HCT116 (cell line): Measurements from ENCODE around the gene GNAI2. TPM values are rescaled to one million over a fixed set of nuclear protein-coding genes. Genes with fewer than 3 reads are reported as not detected.

Experiments
- ATAC-seq: fragments of 200-7000 bp; cut with Tn5 transposase; 2 replicates; pipeline ENCODE4 v1.9.1; 2020; ENCODE audit warnings: mild to moderate bottlenecking, moderate library complexity
- BruUV-seq: library from RNA; stranded (reverse); fragments of 400-500 nt; replicated peaks from 2 replicates; lab custom pipeline; 2021; lab: Mats Ljungman, UMichigan
- CTCF ChIA-PET: fragments of 300-600 bp; sonication (Branson Sonifier 250); formaldehyde crosslinking; loops from one replicate; lab custom pipeline; 2021; ENCODE audit warnings: antibody characterized with exemption; lab: Charles Lee
- POLR2A ChIA-PET: fragments of 300-600, 350-600 bp; sonication (Branson Sonifier 250); formaldehyde crosslinking; loops from one replicate; lab custom pipeline; 2021; ENCODE audit warnings: antibody characterized with exemption; lab: Charles Lee
- RAD21 ChIA-PET, 2 experiments: fragments of 300-600 bp; sonication (Branson Sonifier 250); formaldehyde crosslinking; loops; one replicate each; lab custom pipeline; 2023; ENCODE audit warnings: low total read pairs in 2 of 2; ENCODE audit not compliant: uncharacterized antibody in 2 of 2, unreplicated experiment in 2 of 2, low non-redundant PET in 1 of 2; lab: Charles Lee
- DNase-seq: peaks from one replicate; pipeline ENCODE4 v3.0.0-alpha.2; 2010; ENCODE audit warnings: low read depth, low spot score
- H2AFZ ChIP-seq: fragments of 200-600 bp; shearing (Covaris generic), sonication (generic); 2 replicates; pipeline ENCODE4 v1.6.1; 2017; ENCODE audit warnings: low read depth, mixed run types, mixed read lengths, antibody characterized with exemption, low read length; ENCODE audit not compliant: poor library complexity, severe bottlenecking
- H3K27ac ChIP-seq: 2 replicates; pipeline ENCODE4 v1.5.1; 2012; ENCODE audit warnings: low read depth, low read length
- H3K27me3 ChIP-seq: fragments of 200-600 bp; sonication (generic); 2 replicates; pipeline ENCODE4 v1.6.1; 2016; ENCODE audit warnings: mixed run types, low read length, mixed read lengths; ENCODE audit not compliant: insufficient read depth
- H3K36me3 ChIP-seq, 2 experiments: fragments of 200-500 bp in 1 of 2; fragments of 200-600 bp in 1 of 2; sonication (Bioruptor generic) in 1 of 2; sonication (generic) in 1 of 2; 2 replicates each; pipeline versions ENCODE4 v1.5.1 to v1.6.1; 2014 to 2016; ENCODE audit warnings: low read length in 2 of 2, inconsistent platforms in 1 of 2, mixed read lengths in 1 of 2, mixed run types in 1 of 2; ENCODE audit not compliant: insufficient read depth in 2 of 2, control insufficient read depth in 1 of 2
- H3K4me1 ChIP-seq, 2 experiments: fragments of 200-600 bp in 1 of 2; sonication (generic) in 1 of 2; 2 replicates each; pipeline versions ENCODE4 v1.5.1 to v1.6.1; 2012 to 2017; ENCODE audit warnings: low read length in 2 of 2, inconsistent platforms in 1 of 2, mild to moderate bottlenecking in 1 of 2, mixed read lengths in 1 of 2, mixed run types in 1 of 2, moderate library complexity in 1 of 2; ENCODE audit not compliant: insufficient read depth in 2 of 2, control insufficient read depth in 1 of 2
- H3K4me2 ChIP-seq: fragments of 200-600 bp; sonication (generic); 2 replicates; pipeline ENCODE4 v1.6.1; 2017; ENCODE audit warnings: mixed run types, low read length, mixed read lengths
- H3K4me3 ChIP-seq, 2 experiments: fragments of 200-600 bp in 1 of 2; sonication (generic) in 1 of 2; replicated peaks in 1 of 2; 2 replicates each; pipeline ENCODE4 v1.5.1; 2011 to 2016; ENCODE audit warnings: low read length in 2 of 2, control low read depth in 1 of 2, low read depth in 1 of 2, mild to moderate bottlenecking in 1 of 2, mixed read lengths in 1 of 2, mixed run types in 1 of 2
- H3K79me2 ChIP-seq: fragments of 200-600 bp; sonication (generic); 2 replicates; pipeline ENCODE4 v1.6.1; 2017; ENCODE audit warnings: mild to moderate bottlenecking, mixed run types, low read length, moderate library complexity, mixed read lengths; ENCODE audit not compliant: insufficient read depth
- H3K9ac ChIP-seq: fragments of 200-600 bp; sonication (generic); 2 replicates; pipeline ENCODE4 v1.6.1; 2016; ENCODE audit warnings: low read length, mixed read lengths
- H3K9me2 ChIP-seq: fragments of 200-600 bp; sonication (generic), shearing (Covaris generic); 2 replicates; pipeline ENCODE4 v1.6.1; 2017; ENCODE audit warnings: mixed run types, mild to moderate bottlenecking, moderate library complexity; ENCODE audit not compliant: insufficient read depth
- H3K9me3 ChIP-seq, 2 experiments: fragments of 200-500 bp in 1 of 2; fragments of 200-600 bp in 1 of 2; sonication (Bioruptor generic) in 1 of 2; sonication (generic) in 1 of 2; 2 replicates each; pipeline ENCODE4 v1.6.1; 2014 to 2017; ENCODE audit warnings: low read length in 2 of 2, mixed read lengths in 2 of 2, inconsistent platforms in 1 of 2, low read depth in 1 of 2, mild to moderate bottlenecking in 1 of 2, mixed run types in 1 of 2, moderate library complexity in 1 of 2; ENCODE audit not compliant: control insufficient read depth in 1 of 2, insufficient read depth in 1 of 2
- H4K20me1 ChIP-seq: fragments of 200-600 bp; sonication (generic), shearing (Covaris generic); 2 replicates; pipeline ENCODE4 v1.6.1; 2017; ENCODE audit warnings: mixed run types, mild to moderate bottlenecking, moderate library complexity; ENCODE audit not compliant: insufficient read depth
- CBX3 ChIP-seq: IDR thresholded peaks from 2 replicates; pipeline ENCODE4 v1.6.1; 2012; ENCODE audit warnings: low read depth
- CTCF ChIP-seq, 3 experiments: fragments of 200-600 bp in 1 of 3; sonication (generic) in 1 of 3; IDR thresholded peaks in 2 of 3; conservative IDR thresholded peaks in 1 of 3; 2 replicates each; pipeline ENCODE4 v1.5.1; 2012 to 2017; ENCODE audit warnings: low read depth in 2 of 3, low read length in 2 of 3, antibody characterized with exemption in 1 of 3, borderline replicate concordance in 1 of 3, control low read depth in 1 of 3, mild to moderate bottlenecking in 1 of 3, mixed read lengths in 1 of 3, mixed run types in 1 of 3, moderate library complexity in 1 of 3; ENCODE audit not compliant: insufficient read depth in 1 of 3
- ELF1 ChIP-seq: IDR thresholded peaks from 2 replicates; pipeline ENCODE4 v1.6.1; 2012; ENCODE audit warnings: low read depth, borderline replicate concordance
- EZH2 ChIP-seq: fragments of 200-600 bp; sonication (generic); IDR thresholded peaks from 2 replicates; pipeline ENCODE4 v1.6.1; 2017; ENCODE audit warnings: antibody characterized with exemption, mixed run types
- FOSL1 ChIP-seq: IDR thresholded peaks from 2 replicates; pipeline ENCODE4 v1.6.1; 2012; ENCODE audit warnings: low read depth
- JUND ChIP-seq: IDR thresholded peaks from 2 replicates; pipeline ENCODE4 v1.6.1; 2012
- POLR2A ChIP-seq: IDR thresholded peaks from 2 replicates; pipeline ENCODE4 v1.7.0; 2011; ENCODE audit warnings: borderline replicate concordance; ENCODE audit not compliant: insufficient read depth, insufficient read length; ENCODE audit errors: extremely low read depth
- POLR2AphosphoS5 ChIP-seq: IDR thresholded peaks from 2 replicates; pipeline ENCODE4 v1.6.1; 2011; ENCODE audit warnings: mild to moderate bottlenecking, low read depth, low read length, moderate library complexity
- RAD21 ChIP-seq: IDR thresholded peaks from 2 replicates; pipeline ENCODE4 v1.6.1; 2012; ENCODE audit warnings: low read depth, mild to moderate bottlenecking
- REST ChIP-seq: IDR thresholded peaks from 2 replicates; pipeline ENCODE4 v1.6.1; 2012; ENCODE audit warnings: low read depth
- SIN3A ChIP-seq: IDR thresholded peaks from 2 replicates; pipeline ENCODE4 v1.6.1; 2012; ENCODE audit warnings: low read depth
- SRF ChIP-seq: IDR thresholded peaks from 2 replicates; pipeline ENCODE4 v1.6.1; 2012; ENCODE audit warnings: low read depth
- intact Hi-C: fragments of 100-400 bp; cut with micrococcal nuclease; formaldehyde crosslinking; loops from 2 replicates; pipeline ENCODE4 v1.10.0; 2022
- total RNA-seq: library from RNA; stranded (reverse); gene quantifications from one replicate; pipeline ENCODE4 v1.2.1, GENCODE V29; 2021; ENCODE audit not compliant: unreplicated experiment

GNAI2 gene
- total RNA-seq, 1 experiment from 2014 or later: 170 TPM

DNA sequence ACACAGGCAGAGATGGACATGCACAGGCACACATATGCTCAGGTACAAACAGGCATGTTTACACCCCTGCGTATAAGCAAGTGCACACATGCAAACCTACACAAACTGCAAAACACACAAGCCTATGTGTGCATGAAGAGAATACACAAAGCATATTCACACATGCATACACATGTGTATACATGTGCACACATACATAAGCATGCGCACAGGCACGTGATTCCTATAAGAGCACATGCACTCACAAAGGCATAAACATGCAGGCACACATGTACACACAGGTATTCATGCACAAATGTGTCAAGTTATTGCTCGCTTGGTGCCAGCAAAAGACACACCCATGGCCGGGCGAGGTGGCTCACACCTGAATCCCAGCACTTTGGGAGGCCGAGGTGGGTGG is 46.0 kb upstream of the GNAI2 start:
- ChIA-PET CTCF (interaction anchor here (1.1 to 3.1 kb wide), 2 partner anchors 37 to 70 kb away, joined by 5 to 13 read pairs; no protein-coding TSS in a partner anchor), POLR2A (no interaction called here), RAD21 (interaction anchor here (0.6 to 0.7 kb wide), 2 partner anchors 66 to 250 kb away, joined by 3 read pairs; partner anchors contain the start of gene RBM6 (in 1 of the 2))
- H4K20me1 ChIP-seq: no peaks in the 10 kb centered on the region
- H3K4me2 ChIP-seq: no peak overlapping the region
- H3K27ac ChIP-seq: no peak overlapping the region
- no peak overlapping the region for H2AFZ ChIP-seq
- DNase-seq (no peak), ATAC-seq (no peak)
- H3K79me2 ChIP-seq: no peaks in the 10 kb centered on the region
- H3K9me2 ChIP-seq: no peaks in the 10 kb centered on the region
- intact Hi-C loops: loop anchor here (1.0 kb wide), 2 partner anchors 69 to 487 kb away; no protein-coding TSS in a partner anchor
- TF ChIP-seq CBX3: no peak
- no peak overlapping the region for H3K4me3 ChIP-seq
- H3K36me3 ChIP-seq: no peaks in the 10 kb centered on the region; a peak in 1 of 4 replicates
- peaks cover 0 to 16% of the 10 kb centered on the region in 2 experiments; a peak in 3 of 4 replicates for H3K4me1 ChIP-seq
- no peaks in the 10 kb centered on the region for H3K9me3 ChIP-seq
- no peaks in the 10 kb centered on the region for H3K27me3 ChIP-seq
- no TSS peak for BruUV-seq
- no peak overlapping the region for H3K9ac ChIP-seq

DNA sequence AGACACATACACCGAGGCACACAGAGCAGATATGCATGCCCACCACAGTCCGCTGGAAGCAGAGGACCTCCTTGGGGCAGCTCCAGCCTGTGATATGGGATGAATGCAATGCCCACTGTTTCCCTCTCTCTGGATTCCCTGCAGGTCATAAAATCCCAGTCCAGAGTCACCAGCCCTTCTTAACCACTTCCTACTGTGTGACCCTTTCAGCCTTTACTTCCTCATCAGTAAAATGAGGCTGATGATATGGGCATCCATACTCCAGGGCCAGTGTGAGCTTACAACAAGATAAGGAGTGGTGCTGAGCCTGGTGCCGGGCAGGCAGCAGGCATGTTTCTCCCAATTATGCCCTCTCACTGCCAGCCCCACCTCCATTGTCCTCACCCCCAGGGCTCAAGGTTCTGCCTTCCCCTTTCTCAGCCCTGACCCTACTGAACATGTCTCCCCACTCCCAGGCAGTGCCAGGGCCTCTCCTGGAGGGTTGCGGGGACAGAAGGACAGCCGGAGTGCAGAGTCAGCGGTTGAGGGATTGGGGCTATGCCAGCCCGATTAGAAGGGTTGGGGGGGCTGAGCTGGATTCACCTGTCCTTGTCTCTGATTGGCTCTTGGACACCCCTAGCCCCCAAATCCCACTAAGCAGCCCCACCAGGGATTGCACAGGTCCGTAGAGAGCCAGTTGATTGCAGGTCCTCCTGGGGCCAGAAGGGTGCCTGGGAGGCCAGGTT is 44.9 kb upstream of the GNAI2 start, which contains the start of gene GNAT1:
TSS of gene GNAT1 (plus strand) at position 675 of the 725 bp plus-strand sequence. CDS start 116 bp downstream, outside the sequence.
- H3K27ac ChIP-seq: no peak within 1 kb of the TSS
- no peak within 1 kb of the TSS for H3K4me2 ChIP-seq
- ATAC-seq (no peak), DNase-seq (no peak)
- intact Hi-C loops: no loop called here
- H3K79me2 ChIP-seq: no peaks in the 10 kb centered on the region
- no peaks in the 10 kb centered on the region; a peak in 1 of 4 replicates for H3K36me3 ChIP-seq
- POLR2A ChIA-PET: no interaction called here
- BruUV-seq: no TSS peak
- no peak within 1 kb of the TSS for H3K9ac ChIP-seq
- H4K20me1 ChIP-seq: no peaks in the 10 kb centered on the region
- no peaks in the 10 kb centered on the region for H3K27me3 ChIP-seq
- H2AFZ ChIP-seq: no peak within 1 kb of the TSS
- no peak within 1 kb of the TSS for H3K4me3 ChIP-seq
- peaks cover 8 to 26% of the 10 kb centered on the region in 2 experiments; a peak in 3 of 4 replicates for H3K4me1 ChIP-seq
- CTCF ChIA-PET: interaction anchor here (1.6 to 5.8 kb wide), 4 partner anchors 34 to 71 kb away, joined by 4 to 164 read pairs (median 10); no protein-coding TSS in a partner anchor
- H3K9me3 ChIP-seq: no peaks in the 10 kb centered on the region
- TF ChIP-seq ELF1 (no peak), RAD21 (no peak), POLR2AphosphoS5 (no peak), CBX3 (no peak), JUND (no peak), FOSL1 (no peak), SIN3A (no peak), EZH2 (no peak), SRF (no peak), REST (no peak), POLR2A (no peak), CTCF (IDR thresholded peaks at IDR 0.05 in 2 of 3, conservative IDR thresholded peaks at IDR 0.05 in 1 of 3; ENCODE audit: borderline replicate concordance in 1 of 3, insufficient read depth in 1 of 3, low read depth in 2 of 3, low read length in 2 of 3) (no peak)
- no peaks in the 10 kb centered on the region for H3K9me2 ChIP-seq
- RAD21 ChIA-PET: interaction anchor here in 1 of 2 experiments (0.6 kb wide), 1 partner anchor 67 kb away, joined by 3 read pairs; no protein-coding TSS in a partner anchor
